Inflammatory macrophage treated with lipopolysaccharide for 1 hour (primary cell): ENCODE results near the gene UTY.

Source experiments
- DNase-seq, 2 donors: peaks; one replicate each; pipeline ENCODE4 v3.0.0-alpha.2; 2020 to 2022

The UTY gene

DNA sequence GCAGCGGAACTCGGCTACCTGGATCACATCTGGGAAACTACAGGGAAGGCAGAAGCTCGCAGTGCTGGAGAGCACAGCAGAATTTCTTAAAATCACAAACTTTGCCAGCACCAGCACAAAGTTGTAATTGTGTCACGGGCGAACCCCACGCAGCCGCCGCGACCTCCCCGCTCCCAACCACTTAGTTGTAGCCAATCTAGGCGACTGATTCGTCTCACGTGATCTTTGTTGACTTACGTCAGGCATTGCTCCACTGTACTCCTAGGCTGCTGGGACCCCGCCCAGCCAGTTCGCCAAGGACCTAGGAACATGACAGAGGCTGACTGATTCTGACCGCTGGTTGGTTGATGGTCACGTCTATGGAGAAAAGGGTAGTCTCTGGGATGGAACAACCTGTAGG lies at the start of gene UTY:
UTY (minus strand) TSS at position 206 of the 400 bp plus-strand sequence. CDS start 368 bp downstream, outside the sequence.
- DNase-seq: peak; percentile 81 to 92

DNA sequence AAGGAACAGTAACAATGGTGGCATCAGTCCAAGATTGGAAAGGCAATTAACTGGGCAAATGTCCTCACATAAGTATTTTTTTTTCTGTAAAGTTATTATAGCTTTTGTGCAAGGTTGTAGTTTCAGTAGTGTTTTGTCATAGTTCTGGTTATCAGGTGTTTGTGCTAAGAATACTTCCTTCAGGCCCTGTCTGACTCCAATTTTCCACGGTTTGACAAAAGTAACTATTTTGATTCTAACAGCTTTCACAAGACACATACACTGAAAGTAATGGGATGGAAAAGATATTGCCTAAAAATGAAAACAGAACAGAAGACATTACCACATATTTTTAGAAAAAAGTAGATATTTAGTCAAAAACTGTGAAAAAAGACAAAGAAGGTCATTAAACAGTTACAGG lies 40.6 kb upstream of the UTY start:
- DNase-seq: no peak

DNA sequence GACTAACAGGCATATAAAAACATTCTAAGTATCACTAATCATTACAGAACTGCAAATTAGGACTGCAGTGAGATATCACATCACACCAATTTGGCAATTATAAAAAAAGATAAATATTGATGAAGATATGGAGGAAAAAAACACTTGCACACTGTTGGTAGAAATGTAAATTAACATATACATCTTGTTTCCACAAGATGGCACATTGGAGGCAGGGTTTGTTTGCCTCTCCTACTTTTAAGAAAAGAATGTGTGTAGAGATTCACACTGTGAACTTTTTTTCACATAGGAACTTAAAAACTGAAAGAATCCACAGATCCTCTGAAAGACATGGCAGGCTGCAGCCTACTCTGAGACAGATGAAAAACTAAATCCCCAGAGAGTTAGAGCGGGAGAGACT lies 21.4 kb upstream of the UTY start:
- DNase-seq: no peak

DNA sequence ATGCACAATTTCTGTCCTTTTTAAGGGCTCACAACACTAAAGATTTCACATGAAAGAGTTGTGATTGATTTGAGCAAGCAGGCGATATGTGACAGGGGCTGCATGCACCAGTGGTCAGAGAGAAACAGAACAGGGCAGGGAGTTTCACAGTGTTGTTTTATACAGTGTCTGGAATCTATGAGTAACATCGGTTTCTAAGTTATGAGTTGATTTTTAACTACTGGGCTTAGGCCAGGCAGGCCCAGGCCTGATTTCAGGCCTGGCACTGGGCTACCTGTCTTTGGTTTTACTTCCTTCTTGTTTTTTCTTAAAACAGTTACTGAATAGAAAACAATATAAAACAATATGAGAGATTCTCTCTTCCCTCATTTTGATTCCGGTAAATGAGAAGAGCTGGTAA lies 13.9 kb upstream of the UTY start:
- DNase-seq: no peak

DNA sequence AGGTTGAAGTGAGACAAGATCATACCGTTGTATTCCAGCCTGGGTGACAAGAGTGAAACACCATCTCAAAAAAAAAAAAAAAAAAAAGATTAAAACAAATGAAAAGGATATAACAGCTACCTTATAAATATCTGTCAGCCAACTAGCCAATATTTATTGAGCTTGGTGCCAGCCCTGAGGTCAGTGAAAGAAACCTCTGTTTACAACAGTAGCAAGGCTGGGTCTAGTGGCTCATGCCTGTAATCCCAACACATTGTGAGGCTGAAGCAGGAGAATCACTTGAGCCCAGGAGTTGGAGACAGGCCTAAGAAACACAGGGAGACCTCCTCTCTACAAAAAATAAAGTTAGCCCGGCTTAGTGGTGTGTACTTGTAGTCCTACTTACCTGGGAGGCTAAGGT lies 12.6 kb upstream of the UTY start:
- DNase-seq: no peak

DNA sequence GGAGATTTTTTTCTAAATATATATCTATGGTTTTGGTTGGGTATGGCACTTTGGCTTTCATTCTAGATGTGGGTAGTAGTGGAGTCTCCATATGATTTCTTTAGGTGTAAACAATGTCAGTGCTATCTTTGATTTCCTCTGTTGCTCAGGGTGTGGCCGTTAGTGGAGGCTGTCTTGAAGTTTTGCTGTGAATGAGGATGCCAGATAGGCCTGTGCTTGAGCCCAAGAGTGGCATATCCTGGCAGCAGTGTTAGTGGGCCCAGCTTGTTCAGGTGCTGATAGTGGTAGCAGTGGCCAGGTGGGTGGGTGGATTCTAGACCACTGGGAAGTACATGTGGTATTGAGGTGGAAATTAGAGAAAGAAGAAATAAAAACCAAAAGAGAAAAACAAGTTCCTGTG lies 8.9 kb upstream of the UTY start:
- no peak for DNase-seq

DNA sequence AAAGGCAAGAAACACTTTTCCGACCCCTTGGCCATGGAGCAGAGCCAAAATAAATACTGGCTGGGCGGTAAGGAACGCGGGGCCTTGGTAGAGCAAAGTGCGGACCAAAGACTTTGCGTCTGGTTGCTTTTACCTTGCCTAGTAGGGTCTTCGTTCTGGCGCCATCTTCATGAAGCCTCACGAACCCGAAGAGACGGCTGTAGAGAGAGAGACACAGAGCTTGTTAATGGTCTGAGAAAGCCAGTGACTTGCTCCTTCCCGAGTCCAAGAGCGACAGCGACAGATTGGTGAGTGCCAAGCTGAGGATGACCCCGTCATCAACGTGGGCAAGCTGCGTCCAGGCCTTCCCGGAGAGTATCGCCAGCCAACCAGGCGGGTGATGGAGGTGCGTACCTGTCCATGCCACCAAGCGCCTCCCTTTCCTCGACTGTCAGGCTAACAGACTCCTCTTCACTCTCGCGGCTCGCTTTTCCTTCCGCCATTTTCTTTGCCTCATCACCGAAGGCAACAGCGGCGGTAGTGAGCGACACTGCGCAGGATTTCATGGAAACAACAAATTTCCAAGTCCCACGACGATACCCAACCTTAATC lies 617 bp downstream of the UTY start:
- DNase-seq: peak; percentile 16 to 41

DNA sequence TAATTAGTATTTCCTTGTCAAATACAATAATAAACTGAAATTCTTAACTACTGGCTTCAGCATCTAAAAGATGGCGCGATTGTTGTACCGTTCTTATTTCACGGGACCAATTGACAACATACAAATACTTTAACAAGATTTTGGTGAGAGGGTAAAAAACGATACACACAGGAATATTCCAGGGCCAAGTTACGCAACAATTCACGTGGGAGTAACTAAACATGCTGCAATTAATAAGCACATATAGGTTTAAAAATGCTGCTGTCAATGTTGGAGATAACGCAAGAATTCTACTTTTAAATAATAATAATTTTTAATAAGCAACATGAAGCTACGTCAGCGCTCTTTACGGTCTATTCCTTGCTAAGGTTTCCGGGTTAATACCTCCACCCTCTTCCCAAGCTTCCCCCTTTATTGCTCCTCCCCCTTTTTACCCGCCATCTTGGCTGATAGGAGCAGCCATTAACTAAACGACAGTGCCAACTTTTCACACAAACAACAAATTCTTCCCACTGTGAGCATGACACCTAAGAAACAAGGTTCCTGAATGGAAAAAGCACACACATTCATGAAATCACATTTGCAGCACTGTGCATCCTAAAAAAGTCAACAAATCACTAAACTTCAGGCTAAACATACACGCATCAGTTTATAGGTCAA lies 1.6 kb downstream of the UTY start:
- peak; percentile 71 to 75 for DNase-seq

DNA sequence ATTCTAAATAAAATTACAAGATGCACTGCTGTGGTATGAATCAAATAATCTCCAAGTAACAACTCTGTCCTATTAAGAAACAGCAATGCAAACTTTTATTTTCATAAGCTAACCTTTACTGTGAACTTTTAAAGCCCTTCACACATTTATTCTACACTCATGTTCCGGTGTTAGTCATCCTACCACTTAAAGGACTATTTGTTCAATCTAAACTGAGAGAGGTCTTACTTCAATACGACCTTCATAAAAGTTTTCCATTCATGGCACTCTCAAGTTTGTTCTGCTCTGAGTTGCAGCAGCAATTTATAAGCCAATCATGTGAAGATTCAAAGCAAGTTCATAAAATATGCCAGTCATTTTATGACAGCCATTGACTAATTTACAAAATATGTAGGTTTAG lies 4.8 kb downstream of the UTY start:
- no peak for DNase-seq

DNA sequence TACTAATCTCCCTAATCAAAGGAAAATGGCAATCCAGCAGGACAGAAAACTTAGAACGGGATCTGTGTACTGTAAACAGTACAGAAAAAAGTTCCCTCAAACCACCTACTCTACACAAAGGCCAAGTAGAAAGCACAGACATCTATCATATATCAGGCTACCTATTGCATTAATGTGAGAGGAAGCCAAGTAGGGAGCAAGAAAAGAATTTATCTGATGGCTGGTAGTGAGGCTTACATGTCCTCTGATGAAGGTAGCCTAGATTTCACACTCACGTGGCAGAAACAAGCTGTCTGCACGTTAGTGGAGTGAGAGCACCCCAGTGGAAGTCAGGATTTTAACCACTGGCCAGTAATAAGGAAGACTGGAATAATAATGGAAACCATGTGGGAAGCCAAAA lies 28.3 kb downstream of the UTY start:
- no peak for DNase-seq

DNA sequence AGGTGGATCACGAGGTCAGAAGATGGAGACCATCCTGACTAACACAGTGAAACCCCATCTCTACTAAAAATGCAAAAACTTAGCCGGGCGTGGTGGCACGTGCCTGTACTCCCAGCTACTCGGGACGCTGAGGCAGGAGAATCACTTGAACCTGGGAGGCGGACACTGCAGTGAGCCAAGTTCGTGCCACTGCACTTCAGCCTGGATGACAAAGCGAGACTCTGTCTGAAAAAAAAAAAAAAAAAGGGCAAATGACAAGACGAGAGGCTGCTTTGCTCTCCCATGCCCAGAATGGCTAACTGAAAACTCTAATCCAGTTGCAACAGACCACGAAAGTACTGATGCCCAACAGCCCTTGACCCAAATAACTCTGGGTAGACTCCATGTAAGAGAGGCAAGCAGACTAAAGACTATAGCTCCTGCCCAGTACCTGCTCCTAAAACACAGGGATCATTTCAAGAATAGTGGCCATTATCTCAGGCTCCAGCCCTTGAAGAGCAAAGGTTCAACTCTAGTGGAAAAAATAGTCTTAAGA lies 29.2 kb downstream of the UTY start:
- DNase-seq: no peak

DNA sequence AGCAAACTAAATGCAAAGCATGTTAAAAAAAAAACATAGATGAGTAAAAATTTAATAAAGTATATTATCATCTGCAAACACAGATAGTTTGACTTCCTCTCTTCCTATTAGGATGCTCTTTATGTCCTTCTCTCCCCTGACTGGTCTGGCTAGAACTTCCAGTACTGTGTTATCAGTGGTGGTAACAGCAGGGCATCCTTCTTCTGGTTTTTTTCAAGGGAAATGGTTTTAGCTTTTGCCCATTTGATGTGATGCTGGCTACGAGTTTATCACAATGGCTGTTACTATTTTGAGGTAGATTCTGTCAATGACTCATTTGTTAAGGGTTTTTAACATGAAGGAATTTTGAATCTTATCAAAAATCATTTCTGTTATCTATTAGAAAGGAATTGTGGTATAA lies 34.3 kb downstream of the UTY start:
- DNase-seq: no peak

DNA sequence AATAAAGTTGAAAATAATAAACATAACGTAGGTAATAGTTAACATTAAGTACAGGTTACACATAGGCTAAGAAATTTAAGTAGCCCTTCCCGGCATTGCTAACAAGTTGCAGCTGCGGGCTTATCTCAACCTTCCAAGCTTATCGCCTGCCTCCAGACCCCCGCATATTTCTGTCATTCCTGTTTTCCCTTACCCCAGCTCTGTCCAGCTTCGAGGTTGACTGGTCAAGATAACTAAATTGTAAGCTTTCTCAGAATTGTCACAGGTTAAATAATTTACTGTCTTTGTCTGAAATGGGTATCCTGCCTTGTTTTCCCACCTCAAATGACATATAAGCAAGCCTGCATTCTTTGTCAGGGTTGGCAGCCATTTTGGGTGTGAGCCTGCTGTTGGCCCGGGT lies 36.7 kb downstream of the UTY start:
- DNase-seq: no peak

DNA sequence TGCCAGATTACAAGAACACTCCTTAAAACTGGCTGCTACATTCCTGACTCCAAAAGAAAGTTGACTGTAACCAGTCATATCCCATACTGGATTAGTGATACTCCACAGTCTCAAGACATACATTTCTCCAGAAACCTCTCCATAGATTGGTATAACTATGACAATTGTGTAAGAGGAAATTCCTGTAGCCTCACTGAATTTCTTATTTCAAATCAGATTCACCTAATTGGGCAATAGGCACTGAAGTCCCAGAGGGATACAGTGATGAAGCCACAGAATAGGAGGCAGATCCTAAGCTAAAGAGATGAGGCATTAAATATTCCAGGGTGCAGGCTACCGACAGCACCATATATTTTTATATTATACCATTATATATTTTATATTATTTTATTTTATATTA lies 39.0 kb downstream of the UTY start:
- no peak for DNase-seq

DNA sequence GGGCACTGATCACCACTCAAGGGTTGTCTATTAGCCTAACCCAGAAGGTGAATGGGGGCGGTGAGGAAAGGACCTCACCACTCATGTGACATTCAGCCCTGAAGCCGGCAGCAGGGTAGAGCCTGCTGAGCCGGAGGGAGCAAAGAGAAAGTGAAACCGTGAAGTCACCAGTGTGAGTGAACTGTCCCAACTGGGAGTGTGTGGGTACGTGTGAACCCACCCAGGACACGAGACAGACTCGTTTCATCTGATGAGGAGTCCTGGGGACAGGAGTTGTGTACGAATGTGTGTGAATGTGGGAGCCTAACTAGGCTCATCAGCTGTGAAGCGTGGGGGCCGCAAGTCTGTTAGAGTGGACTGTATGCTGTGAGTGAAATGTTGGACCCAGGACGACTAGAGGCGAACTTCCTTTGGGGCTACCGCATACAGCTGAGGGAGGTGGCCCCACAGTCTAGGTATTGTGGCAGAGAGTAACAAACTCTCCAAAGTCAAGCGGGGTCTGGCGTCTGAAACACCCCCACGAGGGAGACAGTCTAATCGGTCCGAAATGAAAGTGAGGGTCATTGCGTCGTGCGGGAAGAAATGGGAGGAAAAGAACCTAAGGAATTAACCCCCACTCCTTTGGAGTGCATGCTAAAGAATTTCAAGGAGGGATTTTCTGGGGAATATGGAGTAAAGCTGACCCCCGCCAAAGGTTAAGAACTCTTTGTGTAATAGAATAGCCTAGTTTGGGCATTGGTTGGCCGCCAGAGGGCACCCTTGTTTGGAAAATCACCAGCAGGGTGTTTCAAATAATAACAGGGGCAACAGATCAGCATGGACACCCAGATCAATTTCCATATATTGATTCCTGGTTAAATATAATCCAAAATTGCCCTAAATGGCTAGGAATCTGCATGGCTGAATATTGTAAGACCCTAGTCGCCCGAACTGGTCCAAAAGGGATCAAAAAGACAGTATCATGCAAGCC lies 43.6 kb downstream of the UTY start:
- peak; percentile 27 to 63 for DNase-seq

DNA sequence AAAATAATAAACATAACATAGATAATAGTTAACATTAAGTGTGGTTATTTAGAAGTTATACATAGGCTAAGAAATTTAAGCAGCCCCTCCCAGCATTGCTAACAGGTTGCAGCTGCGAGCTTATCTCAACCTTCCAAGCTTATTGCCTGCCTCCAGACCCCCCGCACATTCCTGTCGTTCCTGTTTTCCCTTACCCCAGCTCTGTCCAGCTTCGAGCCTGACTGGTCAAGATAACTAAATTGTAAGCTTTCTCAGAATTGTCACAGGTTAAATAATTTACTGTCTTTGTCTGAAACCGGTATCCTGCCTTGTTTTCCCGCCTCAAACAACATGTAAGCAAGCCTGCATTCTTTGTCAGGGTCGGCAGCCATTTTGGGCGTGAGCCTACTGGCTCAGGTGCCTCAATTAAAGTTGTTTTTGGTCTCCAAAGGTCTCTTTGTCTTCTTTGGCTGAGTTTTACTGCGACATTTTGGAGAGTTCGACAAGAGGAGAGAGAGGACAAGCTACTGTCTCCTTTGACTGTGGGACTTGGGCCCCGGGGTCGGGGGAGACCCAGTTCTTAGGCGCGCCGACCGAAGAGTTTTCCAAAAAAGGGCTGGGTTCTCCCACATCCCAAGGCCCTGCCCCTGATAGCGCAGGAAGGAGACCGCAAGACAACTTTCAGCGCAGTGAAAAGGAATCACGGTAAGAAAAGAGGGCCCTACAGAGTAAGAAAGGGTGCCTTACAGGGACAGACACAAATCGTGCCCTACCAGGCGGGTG lies 44.4 kb downstream of the UTY start:
- DNase-seq: no peak

DNA sequence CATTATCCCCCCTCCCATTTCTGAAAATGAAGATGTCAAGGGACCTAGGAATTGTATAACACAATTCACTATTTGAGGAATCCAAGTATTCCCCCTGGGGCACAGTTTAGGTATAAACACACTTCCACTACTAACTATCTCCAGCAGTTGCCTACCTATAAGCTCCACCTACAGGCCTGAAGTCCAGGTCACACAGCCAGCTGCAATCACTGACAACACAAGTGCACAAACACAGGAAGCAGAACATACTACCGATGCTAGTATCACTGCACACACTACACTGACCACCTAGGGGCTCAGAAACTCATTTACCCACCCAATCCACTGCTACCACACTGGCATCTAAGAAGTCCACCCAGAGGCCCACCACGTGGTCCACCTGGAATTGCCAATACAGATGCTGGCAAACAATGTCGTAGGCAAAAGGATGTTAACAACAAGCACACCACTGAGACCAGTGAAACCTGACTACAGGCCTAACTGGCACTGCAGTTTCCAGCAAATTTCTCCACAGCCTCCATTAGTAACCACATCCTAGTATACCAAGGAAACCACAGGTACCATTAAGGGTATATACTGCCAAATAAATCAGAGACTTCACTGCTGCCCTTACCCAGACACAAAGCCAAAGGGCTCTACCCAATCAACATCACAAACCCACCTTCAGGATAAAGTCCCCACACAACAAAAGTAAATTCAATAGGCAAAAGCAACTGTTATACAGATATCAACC lies 47.4 kb downstream of the UTY start:
- DNase-seq: no peak

DNA sequence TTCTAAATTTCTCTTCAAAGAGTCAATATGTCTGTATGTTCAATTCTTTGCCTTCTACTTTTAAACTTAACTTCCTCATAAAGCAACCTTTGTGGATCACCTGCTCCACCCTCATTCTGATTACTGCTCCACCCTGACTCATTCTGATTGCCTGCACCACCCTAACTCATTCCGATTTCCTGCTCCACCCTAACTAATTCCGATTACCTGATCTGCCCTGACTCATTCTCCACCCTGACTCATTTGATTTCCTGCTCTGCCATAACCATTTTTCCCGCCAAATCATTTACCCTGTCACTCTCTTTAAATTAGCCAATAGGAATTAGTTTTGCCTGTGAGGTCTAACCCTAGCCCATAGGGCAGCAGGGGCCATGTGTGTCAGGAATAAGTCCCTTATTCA lies 50.3 kb downstream of the UTY start:
- DNase-seq: no peak

DNA sequence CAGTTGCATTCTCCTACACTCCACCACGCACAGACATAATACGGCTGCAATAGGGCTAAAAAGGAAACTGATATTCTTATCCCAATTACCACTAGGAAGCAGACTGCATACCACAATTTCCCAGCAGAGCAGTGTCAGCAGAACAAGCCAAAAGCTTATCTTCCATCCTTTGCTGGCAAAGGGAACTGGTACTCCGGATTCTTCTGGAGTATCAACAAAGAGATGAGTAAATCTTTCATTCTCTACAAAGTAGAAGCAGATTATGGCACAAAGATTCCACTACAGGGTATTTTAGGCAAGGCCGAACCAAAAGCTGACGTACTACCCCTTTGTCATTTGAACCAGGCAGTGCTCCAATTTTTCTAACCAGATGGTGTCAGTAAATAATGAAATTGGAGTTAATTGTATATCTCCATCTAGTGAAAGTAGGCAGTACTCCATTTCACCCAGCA lies 56.5 kb downstream of the UTY start:
- DNase-seq: no peak

DNA sequence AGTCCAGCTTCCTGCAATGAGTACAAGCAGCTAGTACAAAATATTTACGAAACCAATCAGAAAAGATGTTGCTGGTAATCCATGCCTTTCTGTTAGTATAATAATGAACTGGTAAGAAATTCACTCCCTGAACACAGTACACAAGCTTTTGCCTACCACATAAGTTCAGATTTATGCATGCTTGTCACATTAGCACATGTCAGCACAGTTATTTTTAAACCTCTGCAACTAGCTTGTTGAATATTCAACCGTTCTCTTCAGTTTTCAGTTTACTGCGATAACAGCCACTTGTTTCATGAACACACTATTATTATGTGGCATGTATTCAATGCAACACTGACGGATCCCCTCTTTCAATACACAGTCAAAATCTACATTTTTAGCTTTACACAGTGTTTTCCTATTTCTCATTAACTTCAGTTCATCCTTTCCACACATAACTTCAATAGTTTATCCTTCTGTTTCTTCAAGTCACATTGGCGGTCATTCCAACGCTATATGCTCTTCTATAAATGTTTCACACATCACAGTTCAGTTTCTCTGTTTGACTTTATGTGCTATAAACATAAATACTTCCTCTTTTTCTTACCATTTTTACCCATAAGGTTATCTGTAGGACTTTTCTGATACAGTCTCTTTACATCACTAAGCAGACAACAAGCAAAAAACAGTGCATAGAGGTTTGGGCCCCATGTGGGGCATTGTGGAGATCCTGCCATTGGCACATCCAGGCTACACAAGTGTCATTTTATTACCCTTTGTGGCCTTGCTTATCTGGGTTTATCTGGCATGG lies 62.8 kb downstream of the UTY start:
- no peak for DNase-seq

DNA sequence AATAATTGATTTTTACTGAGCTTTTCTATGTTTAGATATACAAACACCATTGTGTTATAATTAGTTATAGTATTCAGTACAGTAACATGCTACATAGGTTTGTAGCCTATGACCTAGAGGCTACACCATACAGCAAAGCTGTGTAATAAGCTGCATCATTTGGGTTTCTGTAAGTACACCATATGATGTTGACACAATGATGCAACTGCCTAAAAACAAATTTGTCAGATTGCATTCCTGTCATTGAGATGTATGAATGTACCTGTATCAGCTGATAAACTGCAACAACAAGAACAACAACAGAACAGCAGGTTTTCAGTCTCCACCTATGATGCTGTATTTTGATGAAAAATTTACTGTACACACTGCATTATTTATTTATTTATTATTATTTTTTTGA lies 64.3 kb downstream of the UTY start:
- no peak for DNase-seq
